HAP-1 (cell line): Measurements from ENCODE around the gene GOLGA6L7.
A peak's percentile ranks its signal among the peaks of the same experiment; 100 is the strongest.

Source experiments
- DNase-seq, 2 experiments: peaks; one replicate each; pipeline ENCODE4 v3.0.0-alpha.2; 2016 to 2020; ENCODE audit warnings: low spot score in 2 of 2
- H3K27me3 ChIP-seq: fragments of 250-450 bp; sonication (Bioruptor Pico); 2 replicates; pipeline ENCODE4 v1.5.1; 2020; ENCODE audit warnings: low read depth, mild to moderate bottlenecking, moderate library complexity
- H3K36me3 ChIP-seq: fragments of 250-450 bp; sonication (Bioruptor Pico); replicated peaks from 2 replicates; pipeline ENCODE4 v1.5.1; 2020; ENCODE audit warnings: mild to moderate bottlenecking
- H3K4me1 ChIP-seq: fragments of 250-450 bp; sonication (Bioruptor Pico); 2 replicates; pipeline ENCODE4 v1.5.1; 2020; ENCODE audit warnings: mild to moderate bottlenecking
- H3K4me3 ChIP-seq: fragments of 250-450 bp; sonication (Bioruptor Pico); 2 replicates; pipeline ENCODE4 v1.5.1; 2020; ENCODE audit warnings: mild to moderate bottlenecking, moderate library complexity
- H3K9me3 ChIP-seq: fragments of 250-450 bp; sonication (Bioruptor Pico); 2 replicates; pipeline ENCODE4 v1.5.1; 2020; ENCODE audit warnings: mild to moderate bottlenecking, moderate library complexity
- in situ Hi-C: fragments of 300-500 bp; cut with MboI; formaldehyde crosslinking; loops from 3 replicates; pipeline ENCODE4 v1.14.3; 2020; ENCODE audit warnings: low sequenced_read_pairs, inconsistent platforms, mixed read lengths

GOLGA6L7 gene

GRCh38 chr15:28888302-28888894 is 40.0 kb upstream of the GOLGA6L7 start:
- Histone ChIP-seq H3K4me1 (peaks cover 10% of the 10 kb centered on the region), H3K27me3 (no peaks in the 10 kb centered on the region), H3K4me3 (no peak overlapping the region), H3K36me3 (no peaks in the 10 kb centered on the region), H3K9me3 (no peaks in the 10 kb centered on the region)
- in situ Hi-C loops = no loop called here
- DNase-seq = no peak

GRCh38 chr15:28887339-28888174 is 39.1 kb upstream of the GOLGA6L7 start:
- peak in 1 of 2 experiments; percentile 41 for DNase-seq
- no peaks in the 10 kb centered on the region for H3K9me3 ChIP-seq
- in situ Hi-C loops = no loop called here
- H3K4me1 ChIP-seq = peaks cover 10% of the 10 kb centered on the region
- H3K27me3 ChIP-seq = no peaks in the 10 kb centered on the region
- H3K36me3 ChIP-seq = no peaks in the 10 kb centered on the region
- H3K4me3 ChIP-seq = peak overlapping the region; percentile 52

GRCh38 chr15:28886431-28887338 is 38.2 kb upstream of the GOLGA6L7 start:
- no peaks in the 10 kb centered on the region for H3K9me3 ChIP-seq
- no peaks in the 10 kb centered on the region for H3K36me3 ChIP-seq
- H3K4me3 ChIP-seq = peak overlapping the region; percentile 52
- in situ Hi-C loops = no loop called here
- peaks cover 10% of the 10 kb centered on the region for H3K4me1 ChIP-seq
- peak in 1 of 2 experiments; percentile 22 for DNase-seq
- H3K27me3 ChIP-seq = no peaks in the 10 kb centered on the region

GRCh38 chr15:28885630-28886430 is 37.4 kb upstream of the GOLGA6L7 start, which contains the start of gene APBA2:
Gene APBA2 (plus strand): TSS chr15:28885974. CDS start chr15:29053885, 167,911 bp downstream.
- peaks cover 10% of the 10 kb centered on the region for H3K4me1 ChIP-seq
- H3K36me3 ChIP-seq = no peaks in the 10 kb centered on the region
- in situ Hi-C loops = no loop called here
- no peaks in the 10 kb centered on the region for H3K27me3 ChIP-seq
- DNase-seq = peak; percentile 17 to 71
- H3K9me3 ChIP-seq = no peaks in the 10 kb centered on the region
- H3K4me3 ChIP-seq = peak within 1 kb of the TSS; percentile 52

- Histone ChIP-seq H3K9me3 (no peaks in the 10 kb centered on the region), H3K4me1 (peaks cover 10% of the 10 kb centered on the region), H3K4me3 (peak overlapping the region; percentile 52), H3K36me3 (no peaks in the 10 kb centered on the region), H3K27me3 (no peaks in the 10 kb centered on the region)
- in situ Hi-C loops = no loop called here
- no peak for DNase-seq
Measured at GRCh38 chr15:28885128-28885629, 36.7 kb upstream of the GOLGA6L7 start.

GRCh38 chr15:28884151-28884940 is 35.9 kb upstream of the GOLGA6L7 start:
- in situ Hi-C loops = no loop called here
- H3K4me1 ChIP-seq = peaks cover 10% of the 10 kb centered on the region
- no peak for DNase-seq
- H3K36me3 ChIP-seq = no peaks in the 10 kb centered on the region
- H3K27me3 ChIP-seq = no peaks in the 10 kb centered on the region
- no peak overlapping the region for H3K4me3 ChIP-seq
- no peaks in the 10 kb centered on the region for H3K9me3 ChIP-seq

- Histone ChIP-seq H3K4me3 (no peak overlapping the region), H3K4me1 (peaks cover 4% of the 10 kb centered on the region), H3K36me3 (no peaks in the 10 kb centered on the region), H3K9me3 (no peaks in the 10 kb centered on the region), H3K27me3 (no peaks in the 10 kb centered on the region)
- in situ Hi-C loops = no loop called here
- DNase-seq = no peak
Measured at GRCh38 chr15:28881600-28881999, 33.2 kb upstream of the GOLGA6L7 start.

GRCh38 chr15:28881170-28881569 is 32.7 kb upstream of the GOLGA6L7 start:
- no peaks in the 10 kb centered on the region for H3K36me3 ChIP-seq
- no peaks in the 10 kb centered on the region for H3K9me3 ChIP-seq
- no peak for DNase-seq
- H3K4me1 ChIP-seq = peaks cover 4% of the 10 kb centered on the region
- no peaks in the 10 kb centered on the region for H3K27me3 ChIP-seq
- H3K4me3 ChIP-seq = no peak overlapping the region
- in situ Hi-C loops = no loop called here

GRCh38 chr15:28880680-28881079 is 32.2 kb upstream of the GOLGA6L7 start:
- Histone ChIP-seq H3K27me3 (no peaks in the 10 kb centered on the region), H3K9me3 (no peaks in the 10 kb centered on the region), H3K36me3 (no peaks in the 10 kb centered on the region), H3K4me1 (peaks cover 4% of the 10 kb centered on the region), H3K4me3 (no peak overlapping the region)
- in situ Hi-C loops = no loop called here
- no peak for DNase-seq

GRCh38 chr15:28879551-28879950 is 31.1 kb upstream of the GOLGA6L7 start:
- H3K4me3 ChIP-seq = no peak overlapping the region
- DNase-seq = no peak
- no peaks in the 10 kb centered on the region for H3K9me3 ChIP-seq
- H3K27me3 ChIP-seq = no peaks in the 10 kb centered on the region
- H3K36me3 ChIP-seq = no peaks in the 10 kb centered on the region
- H3K4me1 ChIP-seq = no peaks in the 10 kb centered on the region
- in situ Hi-C loops = no loop called here

- no peak for DNase-seq
- in situ Hi-C loops = no loop called here
- Histone ChIP-seq H3K4me3 (no peak overlapping the region), H3K9me3 (no peaks in the 10 kb centered on the region), H3K27me3 (no peaks in the 10 kb centered on the region), H3K36me3 (no peaks in the 10 kb centered on the region), H3K4me1 (no peaks in the 10 kb centered on the region)
Measured at GRCh38 chr15:28878209-28878608, 29.8 kb upstream of the GOLGA6L7 start.

- in situ Hi-C loops = no loop called here
- no peak for DNase-seq
- Histone ChIP-seq H3K27me3 (no peaks in the 10 kb centered on the region), H3K4me3 (no peak overlapping the region), H3K4me1 (no peaks in the 10 kb centered on the region), H3K36me3 (no peaks in the 10 kb centered on the region), H3K9me3 (no peaks in the 10 kb centered on the region)
Measured at GRCh38 chr15:28876845-28877185, 28.4 kb upstream of the GOLGA6L7 start.
